Measurements from ENCODE around the gene FAM221B. TPM values are rescaled to one million over a fixed set of nuclear protein-coding genes. Genes with fewer than 3 reads are reported as not detected.

FAM221B gene
- total RNA-seq, 4 donors from 2014 or later = not detected

DNA sequence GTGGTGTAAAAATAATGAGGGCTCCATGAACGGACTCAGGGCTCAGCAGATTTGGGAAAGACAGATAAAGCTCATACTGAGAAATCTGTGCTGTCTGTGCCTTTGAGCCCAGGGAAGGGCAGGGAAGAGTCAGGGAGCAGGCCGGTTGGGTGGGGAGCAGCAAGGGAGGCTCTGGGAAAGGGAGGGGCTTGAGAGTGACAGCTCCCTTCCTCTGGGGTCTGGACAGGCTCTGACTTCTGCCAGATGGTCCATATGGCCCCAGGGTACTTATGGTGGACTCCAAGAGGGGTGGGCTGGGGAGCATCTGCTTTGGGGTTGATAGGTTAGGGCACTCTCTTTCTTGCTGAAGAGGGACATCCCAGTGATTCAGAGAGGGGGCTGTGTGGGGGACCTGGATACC is 35.1 kb downstream of the FAM221B start:
- TF ChIP-seq CTCF (IDR thresholded peaks at IDR 0.05) = no peak
- no peak for ATAC-seq (ENCODE audit: low FRiP score)
- DNase-seq (ENCODE audit: low spot score) = no peak

DNA sequence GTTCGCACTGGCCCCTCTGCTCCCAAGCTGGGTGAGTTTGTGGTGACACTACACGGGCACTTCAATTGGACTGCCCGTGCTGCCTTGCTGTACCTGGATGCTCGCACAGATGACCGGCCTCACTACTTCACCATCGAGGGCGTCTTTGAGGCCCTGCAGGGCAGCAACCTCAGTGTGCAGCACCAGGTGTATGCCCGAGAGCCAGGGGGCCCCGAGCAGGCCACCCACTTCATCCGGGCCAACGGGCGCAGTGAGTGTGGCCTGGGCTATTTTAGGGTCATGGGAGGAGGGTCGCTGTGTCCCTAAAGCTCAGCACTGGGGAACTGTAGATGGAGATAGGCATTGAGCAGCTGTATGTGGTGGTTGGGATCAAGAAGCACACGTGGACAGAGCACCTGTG is 35.7 kb downstream of the FAM221B start:
- no peak for ATAC-seq (ENCODE audit: low FRiP score)

DNA sequence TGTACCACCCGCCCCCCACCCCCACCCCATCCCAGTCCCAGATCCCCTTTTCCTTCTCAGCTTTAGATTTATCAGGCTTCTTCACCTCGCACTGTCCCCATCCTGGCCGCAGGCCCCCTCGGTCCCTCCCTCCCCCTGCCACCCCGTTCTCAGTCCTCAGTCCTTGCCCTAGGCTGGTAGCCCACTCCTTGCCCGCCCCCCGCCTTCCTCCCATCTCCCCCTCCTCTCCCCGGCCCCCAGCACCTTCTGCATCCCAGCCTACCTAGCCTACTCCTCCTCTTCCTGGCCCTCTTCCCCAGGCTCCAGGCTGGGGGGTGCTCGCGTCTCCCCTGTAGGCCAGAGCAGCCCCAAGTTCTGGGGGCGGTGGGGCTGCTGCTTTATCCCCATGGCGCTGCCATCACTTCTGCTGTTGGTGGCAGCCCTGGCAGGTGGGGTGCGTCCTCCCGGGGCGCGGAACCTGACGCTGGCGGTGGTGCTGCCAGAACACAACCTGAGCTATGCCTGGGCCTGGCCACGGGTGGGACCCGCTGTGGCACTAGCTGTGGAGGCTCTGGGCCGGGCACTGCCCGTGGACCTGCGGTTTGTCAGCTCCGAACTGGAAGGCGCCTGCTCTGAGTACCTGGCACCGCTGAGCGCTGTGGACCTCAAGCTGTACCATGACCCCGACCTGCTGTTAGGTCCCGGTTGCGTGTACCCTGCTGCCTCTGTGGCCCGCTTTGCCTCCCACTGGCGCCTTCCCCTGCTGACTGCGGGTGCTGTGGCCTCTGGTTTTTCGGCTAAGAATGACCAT is 36.3 kb downstream of the FAM221B start:
- no peak for DNase-seq (ENCODE audit: low spot score)
- no peak for TF ChIP-seq CTCF (IDR thresholded peaks at IDR 0.05)
- no peak for ATAC-seq (ENCODE audit: low FRiP score)

More for the DNA sequence above, 35.7 kb downstream of the FAM221B start:
- TF ChIP-seq CTCF (IDR thresholded peaks at IDR 0.05) = no peak
- no peak for DNase-seq (ENCODE audit: low spot score)

DNA sequence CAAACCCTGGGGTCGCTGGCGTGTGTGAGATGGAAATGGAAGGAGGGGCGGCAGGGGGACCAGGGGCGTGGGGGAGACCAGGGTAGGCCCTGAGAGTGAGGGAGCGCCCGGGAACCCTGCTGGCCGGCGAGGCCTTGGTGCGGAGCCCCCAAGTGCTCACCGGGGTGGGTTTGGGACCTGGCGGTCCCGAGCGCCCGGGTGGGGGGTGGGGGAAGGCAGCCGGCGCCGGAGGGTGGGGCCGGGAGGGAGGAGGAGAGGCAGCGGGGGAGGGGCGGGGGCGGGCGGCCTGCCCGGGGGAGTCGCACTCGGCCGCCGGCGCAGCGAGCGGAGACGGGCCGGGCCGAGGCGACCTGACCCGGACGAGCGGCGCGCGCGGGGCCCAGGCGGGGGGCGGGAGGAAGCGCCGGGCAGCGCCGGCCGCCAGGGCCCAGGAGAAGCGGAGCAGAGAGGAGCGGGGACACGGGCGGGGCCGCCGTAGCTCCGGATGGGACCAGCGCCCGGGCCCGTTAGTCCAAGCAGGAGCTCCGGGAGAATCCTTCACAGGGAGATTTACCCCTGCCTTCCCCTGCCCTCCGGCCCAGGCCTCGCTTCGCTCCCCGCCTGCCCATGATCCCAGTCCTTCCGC is 37.1 kb downstream of the FAM221B start, which contains the start of gene NPR2:
Gene NPR2, plus strand, starts transcription at position 295 of the 625 bp plus-strand sequence. CDS start 818 bp downstream, outside the sequence.
- no peak for DNase-seq (ENCODE audit: low spot score)
- TF ChIP-seq CTCF (IDR thresholded peaks at IDR 0.05) = no peak
- peak; percentile 60 for ATAC-seq (ENCODE audit: low FRiP score)

- ATAC-seq (ENCODE audit: low FRiP score) = peak; percentile 76
- no peak for DNase-seq (ENCODE audit: low spot score)
- TF ChIP-seq CTCF (IDR thresholded peaks at IDR 0.05) = peak in 2 of 3 donors; percentile 21 to 79
Observed at GRCh38 chr9:35790385-35791296, 37.9 kb downstream of the FAM221B start.

GRCh38 chr9:35790025-35790384 is 38.5 kb downstream of the FAM221B start:
- DNase-seq (ENCODE audit: low spot score) = no peak
- no peak for ATAC-seq (ENCODE audit: low FRiP score)

More at GRCh38 chr9:35790025-35790384, 38.5 kb downstream of the FAM221B start:
- TF ChIP-seq CTCF (IDR thresholded peaks at IDR 0.05) = no peak

Measured in omental fat pad (tissue), 4 donors.